HEK293 (cell line): ENCODE results near the gene C6orf118.

Experiments used
- TF ChIP-seq, protein P1 (sequence below): fragments of 450-650 bp; formaldehyde crosslinking; IDR thresholded peaks from 2 replicates; pipeline ENCODE4 v1.5.1; 2016; ENCODE audit warnings: missing biosample characterization, missing genetic modification characterization
- TF ChIP-seq, protein P2 (sequence below): fragments of 450-650 bp; formaldehyde crosslinking; IDR thresholded peaks from 2 replicates; pipeline ENCODE4 v1.5.1; 2016; ENCODE audit warnings: missing biosample characterization, missing genetic modification characterization
- TF ChIP-seq, protein P3 (sequence below): fragments of 450-650 bp; formaldehyde crosslinking; IDR thresholded peaks from 2 replicates; pipeline ENCODE4 v1.5.1; 2016; ENCODE audit warnings: missing biosample characterization, missing genetic modification characterization
- TF ChIP-seq, protein P4 (sequence below): sonication (generic); formaldehyde crosslinking; IDR thresholded peaks from 2 replicates; pipeline ENCODE4 v1.8.1; 2022; ENCODE audit warnings: mild to moderate bottlenecking, moderate library complexity, missing genetic modification reagents
- TF ChIP-seq, protein P5 (sequence below): fragments of 450-650 bp; formaldehyde crosslinking; IDR thresholded peaks from 2 replicates; pipeline ENCODE4 v1.5.1; 2016; ENCODE audit warnings: missing biosample characterization, missing genetic modification characterization

DNA sequence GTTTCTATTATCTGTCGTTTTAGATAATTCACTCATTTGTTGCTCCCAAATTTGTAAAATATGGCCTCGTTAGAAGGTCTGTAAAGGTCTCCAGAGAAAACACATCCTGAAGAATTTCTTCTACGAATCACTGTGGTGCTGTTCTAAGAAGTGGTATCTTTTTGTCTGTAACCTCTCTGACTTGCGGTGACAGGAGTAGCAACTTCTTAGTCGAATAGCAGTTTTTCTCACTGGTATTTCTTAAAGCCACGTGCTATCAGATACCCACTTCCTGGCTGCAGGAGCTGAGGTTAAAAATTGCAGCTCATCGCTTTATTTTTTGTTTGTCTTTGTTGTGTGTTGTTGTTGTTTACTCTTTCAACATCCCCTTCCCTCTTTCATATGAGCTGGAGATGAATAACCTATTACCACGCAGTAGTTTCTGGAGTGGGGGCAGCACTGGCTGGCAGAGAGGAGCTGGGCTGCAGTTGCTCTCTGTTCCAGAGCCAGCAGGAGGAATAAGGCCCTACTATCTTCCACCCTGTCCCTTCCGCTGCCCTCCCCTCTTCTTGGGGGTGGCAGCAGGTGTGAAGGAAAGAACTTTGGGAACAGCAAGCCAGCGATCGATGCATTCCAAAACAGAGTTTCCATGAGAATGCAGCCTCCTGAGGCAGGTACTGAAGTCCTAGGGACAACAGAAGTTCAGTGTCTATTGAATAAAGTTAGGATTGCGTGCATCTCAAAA is 64.7 kb downstream of the C6orf118 start:
- TF ChIP-seq, protein P1, sequence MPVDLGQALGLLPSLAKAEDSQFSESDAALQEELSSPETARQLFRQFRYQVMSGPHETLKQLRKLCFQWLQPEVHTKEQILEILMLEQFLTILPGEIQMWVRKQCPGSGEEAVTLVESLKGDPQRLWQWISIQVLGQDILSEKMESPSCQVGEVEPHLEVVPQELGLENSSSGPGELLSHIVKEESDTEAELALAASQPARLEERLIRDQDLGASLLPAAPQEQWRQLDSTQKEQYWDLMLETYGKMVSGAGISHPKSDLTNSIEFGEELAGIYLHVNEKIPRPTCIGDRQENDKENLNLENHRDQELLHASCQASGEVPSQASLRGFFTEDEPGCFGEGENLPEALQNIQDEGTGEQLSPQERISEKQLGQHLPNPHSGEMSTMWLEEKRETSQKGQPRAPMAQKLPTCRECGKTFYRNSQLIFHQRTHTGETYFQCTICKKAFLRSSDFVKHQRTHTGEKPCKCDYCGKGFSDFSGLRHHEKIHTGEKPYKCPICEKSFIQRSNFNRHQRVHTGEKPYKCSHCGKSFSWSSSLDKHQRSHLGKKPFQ: no peak
- TF ChIP-seq, protein P2, sequence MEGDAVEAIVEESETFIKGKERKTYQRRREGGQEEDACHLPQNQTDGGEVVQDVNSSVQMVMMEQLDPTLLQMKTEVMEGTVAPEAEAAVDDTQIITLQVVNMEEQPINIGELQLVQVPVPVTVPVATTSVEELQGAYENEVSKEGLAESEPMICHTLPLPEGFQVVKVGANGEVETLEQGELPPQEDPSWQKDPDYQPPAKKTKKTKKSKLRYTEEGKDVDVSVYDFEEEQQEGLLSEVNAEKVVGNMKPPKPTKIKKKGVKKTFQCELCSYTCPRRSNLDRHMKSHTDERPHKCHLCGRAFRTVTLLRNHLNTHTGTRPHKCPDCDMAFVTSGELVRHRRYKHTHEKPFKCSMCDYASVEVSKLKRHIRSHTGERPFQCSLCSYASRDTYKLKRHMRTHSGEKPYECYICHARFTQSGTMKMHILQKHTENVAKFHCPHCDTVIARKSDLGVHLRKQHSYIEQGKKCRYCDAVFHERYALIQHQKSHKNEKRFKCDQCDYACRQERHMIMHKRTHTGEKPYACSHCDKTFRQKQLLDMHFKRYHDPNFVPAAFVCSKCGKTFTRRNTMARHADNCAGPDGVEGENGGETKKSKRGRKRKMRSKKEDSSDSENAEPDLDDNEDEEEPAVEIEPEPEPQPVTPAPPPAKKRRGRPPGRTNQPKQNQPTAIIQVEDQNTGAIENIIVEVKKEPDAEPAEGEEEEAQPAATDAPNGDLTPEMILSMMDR (tag by site-specific recombination): no peak
- TF ChIP-seq, protein P3, sequence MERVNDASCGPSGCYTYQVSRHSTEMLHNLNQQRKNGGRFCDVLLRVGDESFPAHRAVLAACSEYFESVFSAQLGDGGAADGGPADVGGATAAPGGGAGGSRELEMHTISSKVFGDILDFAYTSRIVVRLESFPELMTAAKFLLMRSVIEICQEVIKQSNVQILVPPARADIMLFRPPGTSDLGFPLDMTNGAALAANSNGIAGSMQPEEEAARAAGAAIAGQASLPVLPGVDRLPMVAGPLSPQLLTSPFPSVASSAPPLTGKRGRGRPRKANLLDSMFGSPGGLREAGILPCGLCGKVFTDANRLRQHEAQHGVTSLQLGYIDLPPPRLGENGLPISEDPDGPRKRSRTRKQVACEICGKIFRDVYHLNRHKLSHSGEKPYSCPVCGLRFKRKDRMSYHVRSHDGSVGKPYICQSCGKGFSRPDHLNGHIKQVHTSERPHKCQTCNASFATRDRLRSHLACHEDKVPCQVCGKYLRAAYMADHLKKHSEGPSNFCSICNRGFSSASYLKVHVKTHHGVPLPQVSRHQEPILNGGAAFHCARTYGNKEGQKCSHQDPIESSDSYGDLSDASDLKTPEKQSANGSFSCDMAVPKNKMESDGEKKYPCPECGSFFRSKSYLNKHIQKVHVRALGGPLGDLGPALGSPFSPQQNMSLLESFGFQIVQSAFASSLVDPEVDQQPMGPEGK (tag by site-specific recombination): no peak
- TF ChIP-seq, protein P4, sequence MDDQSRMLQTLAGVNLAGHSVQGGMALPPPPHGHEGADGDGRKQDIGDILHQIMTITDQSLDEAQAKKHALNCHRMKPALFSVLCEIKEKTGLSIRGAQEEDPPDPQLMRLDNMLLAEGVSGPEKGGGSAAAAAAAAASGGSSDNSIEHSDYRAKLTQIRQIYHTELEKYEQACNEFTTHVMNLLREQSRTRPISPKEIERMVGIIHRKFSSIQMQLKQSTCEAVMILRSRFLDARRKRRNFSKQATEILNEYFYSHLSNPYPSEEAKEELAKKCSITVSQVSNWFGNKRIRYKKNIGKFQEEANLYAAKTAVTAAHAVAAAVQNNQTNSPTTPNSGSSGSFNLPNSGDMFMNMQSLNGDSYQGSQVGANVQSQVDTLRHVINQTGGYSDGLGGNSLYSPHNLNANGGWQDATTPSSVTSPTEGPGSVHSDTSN: no peak
- TF ChIP-seq, protein P5, sequence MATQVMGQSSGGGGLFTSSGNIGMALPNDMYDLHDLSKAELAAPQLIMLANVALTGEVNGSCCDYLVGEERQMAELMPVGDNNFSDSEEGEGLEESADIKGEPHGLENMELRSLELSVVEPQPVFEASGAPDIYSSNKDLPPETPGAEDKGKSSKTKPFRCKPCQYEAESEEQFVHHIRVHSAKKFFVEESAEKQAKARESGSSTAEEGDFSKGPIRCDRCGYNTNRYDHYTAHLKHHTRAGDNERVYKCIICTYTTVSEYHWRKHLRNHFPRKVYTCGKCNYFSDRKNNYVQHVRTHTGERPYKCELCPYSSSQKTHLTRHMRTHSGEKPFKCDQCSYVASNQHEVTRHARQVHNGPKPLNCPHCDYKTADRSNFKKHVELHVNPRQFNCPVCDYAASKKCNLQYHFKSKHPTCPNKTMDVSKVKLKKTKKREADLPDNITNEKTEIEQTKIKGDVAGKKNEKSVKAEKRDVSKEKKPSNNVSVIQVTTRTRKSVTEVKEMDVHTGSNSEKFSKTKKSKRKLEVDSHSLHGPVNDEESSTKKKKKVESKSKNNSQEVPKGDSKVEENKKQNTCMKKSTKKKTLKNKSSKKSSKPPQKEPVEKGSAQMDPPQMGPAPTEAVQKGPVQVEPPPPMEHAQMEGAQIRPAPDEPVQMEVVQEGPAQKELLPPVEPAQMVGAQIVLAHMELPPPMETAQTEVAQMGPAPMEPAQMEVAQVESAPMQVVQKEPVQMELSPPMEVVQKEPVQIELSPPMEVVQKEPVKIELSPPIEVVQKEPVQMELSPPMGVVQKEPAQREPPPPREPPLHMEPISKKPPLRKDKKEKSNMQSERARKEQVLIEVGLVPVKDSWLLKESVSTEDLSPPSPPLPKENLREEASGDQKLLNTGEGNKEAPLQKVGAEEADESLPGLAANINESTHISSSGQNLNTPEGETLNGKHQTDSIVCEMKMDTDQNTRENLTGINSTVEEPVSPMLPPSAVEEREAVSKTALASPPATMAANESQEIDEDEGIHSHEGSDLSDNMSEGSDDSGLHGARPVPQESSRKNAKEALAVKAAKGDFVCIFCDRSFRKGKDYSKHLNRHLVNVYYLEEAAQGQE (tag by site-specific recombination): no peak
